NCI-H2227 (cell line): ENCODE results near the gene MUC2.

ENCODE experiments used
- DNase-seq: peaks from one replicate; lab custom pipeline; 2025; ENCODE audit not compliant: unreplicated experiment; lab: John Stamatoyannopoulos, UW

The MUC2 gene

GRCh38 chr11:1050581-1051355, 23.9 kb upstream of the MUC2 start:
- peak; percentile 87 for DNase-seq

- no peak for DNase-seq
Measured at GRCh38 chr11:1051356-1052132, 23.1 kb upstream of the MUC2 start.

GRCh38 chr11:1052133-1053011, 22.3 kb upstream of the MUC2 start:
- DNase-seq = no peak

DNA sequence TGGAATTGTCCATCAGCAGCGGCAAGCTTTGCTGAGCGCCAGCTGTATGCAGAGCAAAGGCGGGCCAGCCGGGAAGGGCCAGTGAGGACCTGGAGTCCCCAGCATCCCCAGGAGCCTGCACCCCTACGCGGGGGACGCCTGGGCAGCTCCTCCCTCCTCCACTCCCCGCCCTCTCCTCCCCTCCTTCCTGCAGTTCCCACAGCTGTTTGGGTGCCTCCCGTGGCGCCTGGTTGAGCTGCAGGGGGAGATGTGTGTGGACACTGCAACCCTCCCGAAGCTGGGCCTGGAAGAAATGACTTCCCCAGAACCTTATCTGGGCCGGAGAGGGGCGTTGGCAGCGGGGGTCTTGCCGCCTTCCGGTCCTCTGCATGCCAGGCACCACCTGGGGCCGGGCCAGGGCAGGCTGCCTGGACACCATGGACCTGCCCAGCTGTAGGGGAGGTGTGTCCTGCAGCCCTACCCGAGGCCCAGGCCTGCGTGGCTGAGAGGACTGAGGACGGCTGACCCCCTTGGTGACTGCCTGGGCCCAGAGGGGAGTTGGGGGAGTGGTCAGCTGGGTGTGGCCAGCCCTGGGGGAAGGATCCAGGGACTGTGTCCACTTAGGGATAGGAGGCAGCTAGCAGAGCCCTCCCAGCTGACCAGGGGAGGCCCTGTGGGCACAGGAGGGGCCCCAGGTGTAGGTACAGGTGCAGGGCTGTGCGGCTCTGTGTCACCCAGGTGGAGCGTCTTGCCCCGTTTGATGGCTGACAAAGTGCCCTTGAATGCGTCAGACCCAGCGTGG, 21.4 kb upstream of the MUC2 start:
- no peak for DNase-seq

- DNase-seq = no peak
Measured at GRCh38 chr11:1054143-1055108, 20.2 kb upstream of the MUC2 start.

GRCh38 chr11:1055109-1055703, 19.5 kb upstream of the MUC2 start:
- no peak for DNase-seq

GRCh38 chr11:1055990-1056771, 18.5 kb upstream of the MUC2 start:
- DNase-seq = no peak

GRCh38 chr11:1057806-1058205, 16.9 kb upstream of the MUC2 start:
- DNase-seq = no peak

- DNase-seq = no peak
Measured at GRCh38 chr11:1059759-1060158, 14.9 kb upstream of the MUC2 start.

DNA sequence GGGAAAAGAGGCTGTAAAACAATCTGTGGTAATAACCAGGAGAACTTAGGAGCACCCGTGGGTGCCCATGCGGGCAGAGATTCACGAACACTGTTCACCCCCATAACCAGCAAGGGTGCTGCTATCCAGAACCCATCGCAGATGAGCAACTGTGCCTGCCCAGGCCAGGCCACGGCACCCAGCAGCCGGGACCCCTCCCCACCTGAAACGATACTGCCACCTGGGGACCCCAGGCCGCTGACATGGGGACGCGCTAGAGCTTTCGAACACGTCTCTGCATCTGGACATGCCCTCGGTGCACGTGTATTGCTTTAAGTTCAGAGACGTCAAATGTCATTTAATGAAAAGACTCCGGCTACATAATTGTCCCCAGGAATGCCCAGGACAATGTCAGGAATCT, 14.3 kb upstream of the MUC2 start:
- no peak for DNase-seq

- DNase-seq = no peak
Measured at GRCh38 chr11:1060852-1061616, 13.6 kb upstream of the MUC2 start.

- DNase-seq = no peak
Measured at GRCh38 chr11:1062075-1062820, 12.4 kb upstream of the MUC2 start.

DNA sequence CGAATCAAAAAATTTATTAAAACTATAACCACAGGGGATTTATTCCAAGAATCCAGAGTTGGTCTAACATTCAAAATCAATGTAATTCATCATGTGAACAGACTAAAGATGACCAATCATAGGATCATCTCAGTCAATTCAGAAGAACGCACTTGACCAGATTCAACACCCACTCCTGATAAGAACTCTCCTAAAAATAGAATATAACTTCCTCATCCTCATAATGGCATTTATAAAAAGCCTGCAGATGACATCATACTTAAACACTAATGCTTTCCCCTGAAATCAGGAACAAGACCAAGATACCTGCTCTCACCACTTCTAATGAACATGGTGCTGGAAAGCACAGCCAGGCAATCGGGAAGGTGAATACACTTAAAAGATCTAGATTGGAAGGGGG, 10.5 kb upstream of the MUC2 start:
- DNase-seq = no peak

DNA sequence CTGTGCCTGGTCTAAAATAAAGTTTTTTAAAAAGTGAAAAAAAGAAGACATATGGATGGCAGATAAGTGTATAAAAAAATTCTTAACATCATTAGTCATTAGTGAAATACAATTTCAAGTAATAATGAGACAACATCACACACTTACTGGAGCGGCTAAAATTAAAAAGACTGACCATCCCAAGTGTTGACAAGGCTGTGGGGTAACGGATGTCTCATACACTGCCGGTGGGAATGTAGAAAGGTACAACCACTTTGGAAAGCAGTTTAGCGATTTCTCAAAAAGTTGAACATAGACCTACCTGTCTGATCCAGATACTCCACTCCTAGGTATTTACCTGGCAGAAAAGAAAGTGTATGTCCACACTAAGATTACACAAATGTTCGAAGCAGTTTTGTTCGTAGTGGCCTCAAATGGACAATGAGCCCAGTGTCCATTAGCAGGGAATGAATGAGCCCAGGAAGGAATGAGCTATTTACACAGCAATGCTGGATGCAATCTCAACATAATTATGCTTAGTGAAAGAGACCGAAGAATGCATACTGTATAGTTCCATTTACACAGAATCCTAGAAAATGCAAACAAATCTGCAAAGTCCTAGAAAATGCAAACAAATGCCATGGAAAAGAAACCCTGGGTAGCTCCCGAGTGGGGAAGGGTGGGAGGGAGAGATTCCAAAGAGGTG, 6.7 kb upstream of the MUC2 start:
- no peak for DNase-seq

DNA sequence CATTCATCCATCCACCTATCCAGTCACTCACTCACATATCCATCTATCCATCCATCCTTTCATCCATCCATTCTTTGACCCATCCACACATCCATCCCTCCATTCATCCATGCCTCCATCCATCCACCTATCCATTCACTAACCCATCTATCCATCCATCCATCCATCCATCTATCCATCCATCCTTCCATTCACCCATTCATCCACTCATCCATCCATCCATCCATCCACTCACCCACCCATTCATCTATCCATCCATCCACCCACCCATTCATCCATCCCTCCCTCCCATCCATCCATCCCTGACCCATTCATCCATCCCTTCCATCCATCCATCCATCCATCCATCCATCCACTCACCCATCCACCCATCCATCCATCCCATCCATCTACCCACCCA, 4.9 kb upstream of the MUC2 start:
- no peak for DNase-seq
